Omental fat pad (tissue), 4 donors: ENCODE measurements around the gene AGBL4. TPM values are rescaled to one million over a fixed set of nuclear protein-coding genes. Genes with fewer than 3 reads are reported as not detected.

Source experiments
- ATAC-seq: fragments of 150-250 bp; one replicate; pipeline ENCODE4 v1.9.1; 2016; ENCODE audit warnings: mild to moderate bottlenecking, moderate library complexity; ENCODE audit not compliant: low FRiP score
- DNase-seq: peaks from one replicate; pipeline ENCODE4 v3.0.0-alpha.2; 2019; ENCODE audit warnings: low spot score
- total RNA-seq, 4 donors: library from RNA; depleted of rRNA; stranded (reverse); fragments of >200 nt; gene quantifications; one replicate each; pipeline ENCODE4 v1.1.0, GENCODE V29; 2016
- TF ChIP-seq, protein P1 (sequence below), 3 donors: fragments of 450-650 bp; IDR thresholded peaks; one replicate each; pipeline ENCODE4 v1.5.1; 2016 to 2017; ENCODE audit warnings: antibody characterized with exemption in 3 of 3, mild to moderate bottlenecking in 3 of 3, moderate library complexity in 2 of 3

AGBL4 gene
- total RNA-seq, 4 donors from 2014 or later = 0.31 to 1.1 (median 0.50) TPM

DNA sequence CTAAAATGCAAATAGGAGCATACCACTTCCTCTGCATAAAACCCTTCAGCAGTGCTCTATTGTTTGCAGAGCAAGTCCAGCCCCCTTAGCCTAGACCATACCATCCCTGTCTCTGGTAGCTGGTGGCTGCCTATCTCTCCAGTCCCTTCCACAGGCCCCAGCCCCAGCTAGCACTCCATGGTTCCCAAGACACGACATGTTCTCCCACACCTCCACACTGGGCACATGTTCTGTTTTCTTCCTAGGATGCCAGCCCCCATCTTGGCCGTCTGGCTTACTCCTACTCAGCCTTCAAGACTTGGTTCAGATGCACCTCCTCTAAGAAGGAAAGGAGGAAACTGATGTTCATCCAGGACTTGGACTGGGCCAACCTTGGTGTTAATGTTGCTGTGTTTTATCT, 1355.4 kb downstream of the AGBL4 start:
- ATAC-seq = no peak

DNA sequence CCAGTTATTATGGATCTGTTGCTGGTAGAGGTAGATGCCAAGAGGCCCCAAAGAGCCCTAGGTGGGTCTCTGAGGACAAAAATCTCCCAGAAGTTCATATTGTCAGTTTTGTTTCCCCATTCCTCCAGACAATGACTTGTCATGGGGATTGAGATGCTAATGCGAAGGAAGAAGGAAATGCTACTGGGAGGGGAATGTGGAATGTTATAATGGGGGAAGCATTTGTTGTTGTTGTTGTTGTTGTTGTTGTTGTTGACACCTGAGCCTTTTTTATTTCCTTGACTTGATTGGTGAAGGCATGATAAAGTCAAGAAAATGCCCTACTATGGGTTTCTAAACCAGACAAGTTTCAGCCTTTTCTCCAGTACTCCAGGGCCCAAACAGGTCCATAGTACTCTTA, 1356.0 kb downstream of the AGBL4 start:
- DNase-seq = no peak
- TF ChIP-seq, protein P1, sequence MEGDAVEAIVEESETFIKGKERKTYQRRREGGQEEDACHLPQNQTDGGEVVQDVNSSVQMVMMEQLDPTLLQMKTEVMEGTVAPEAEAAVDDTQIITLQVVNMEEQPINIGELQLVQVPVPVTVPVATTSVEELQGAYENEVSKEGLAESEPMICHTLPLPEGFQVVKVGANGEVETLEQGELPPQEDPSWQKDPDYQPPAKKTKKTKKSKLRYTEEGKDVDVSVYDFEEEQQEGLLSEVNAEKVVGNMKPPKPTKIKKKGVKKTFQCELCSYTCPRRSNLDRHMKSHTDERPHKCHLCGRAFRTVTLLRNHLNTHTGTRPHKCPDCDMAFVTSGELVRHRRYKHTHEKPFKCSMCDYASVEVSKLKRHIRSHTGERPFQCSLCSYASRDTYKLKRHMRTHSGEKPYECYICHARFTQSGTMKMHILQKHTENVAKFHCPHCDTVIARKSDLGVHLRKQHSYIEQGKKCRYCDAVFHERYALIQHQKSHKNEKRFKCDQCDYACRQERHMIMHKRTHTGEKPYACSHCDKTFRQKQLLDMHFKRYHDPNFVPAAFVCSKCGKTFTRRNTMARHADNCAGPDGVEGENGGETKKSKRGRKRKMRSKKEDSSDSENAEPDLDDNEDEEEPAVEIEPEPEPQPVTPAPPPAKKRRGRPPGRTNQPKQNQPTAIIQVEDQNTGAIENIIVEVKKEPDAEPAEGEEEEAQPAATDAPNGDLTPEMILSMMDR (IDR thresholded peaks at IDR 0.05) = no peak
- no peak for ATAC-seq

More for the DNA sequence above, 1355.4 kb downstream of the AGBL4 start:
- TF ChIP-seq, protein P1 (IDR thresholded peaks at IDR 0.05) = no peak
- no peak for DNase-seq

DNA sequence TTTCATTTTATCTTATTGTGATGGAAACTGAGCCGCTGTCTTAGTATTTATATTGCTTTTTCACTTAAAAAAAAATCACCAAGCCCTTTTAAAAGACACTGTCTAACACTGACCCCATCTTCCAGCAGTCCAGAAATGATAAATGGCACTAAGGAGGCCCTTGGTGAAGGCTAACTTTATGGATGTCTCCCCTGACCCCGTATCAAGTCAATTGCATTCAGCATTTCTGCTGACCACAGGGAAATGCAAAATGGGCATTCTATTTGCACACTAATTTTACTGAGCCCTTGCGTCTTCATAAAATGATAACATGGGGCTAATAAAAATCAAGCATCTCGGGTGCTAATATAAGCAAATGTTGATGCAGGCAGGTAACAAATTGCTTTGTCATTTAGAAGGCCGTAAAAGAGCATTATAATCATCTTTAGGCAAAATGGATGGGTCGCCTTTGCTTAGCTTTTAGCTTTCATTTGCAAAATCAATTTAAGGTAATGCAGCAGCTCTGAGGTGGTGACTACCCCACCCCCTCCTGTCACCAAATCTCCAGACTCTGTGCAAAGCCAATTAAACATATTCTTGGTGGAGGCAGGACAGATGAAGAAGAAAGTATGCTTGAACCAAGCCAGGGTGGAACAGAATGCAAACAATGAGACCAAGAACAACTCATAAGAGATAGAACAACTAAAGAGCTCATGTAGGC, 1357.9 kb downstream of the AGBL4 start:
- ATAC-seq (no peak), DNase-seq (no peak)
- TF ChIP-seq, protein P1 (IDR thresholded peaks at IDR 0.05) = no peak

DNA sequence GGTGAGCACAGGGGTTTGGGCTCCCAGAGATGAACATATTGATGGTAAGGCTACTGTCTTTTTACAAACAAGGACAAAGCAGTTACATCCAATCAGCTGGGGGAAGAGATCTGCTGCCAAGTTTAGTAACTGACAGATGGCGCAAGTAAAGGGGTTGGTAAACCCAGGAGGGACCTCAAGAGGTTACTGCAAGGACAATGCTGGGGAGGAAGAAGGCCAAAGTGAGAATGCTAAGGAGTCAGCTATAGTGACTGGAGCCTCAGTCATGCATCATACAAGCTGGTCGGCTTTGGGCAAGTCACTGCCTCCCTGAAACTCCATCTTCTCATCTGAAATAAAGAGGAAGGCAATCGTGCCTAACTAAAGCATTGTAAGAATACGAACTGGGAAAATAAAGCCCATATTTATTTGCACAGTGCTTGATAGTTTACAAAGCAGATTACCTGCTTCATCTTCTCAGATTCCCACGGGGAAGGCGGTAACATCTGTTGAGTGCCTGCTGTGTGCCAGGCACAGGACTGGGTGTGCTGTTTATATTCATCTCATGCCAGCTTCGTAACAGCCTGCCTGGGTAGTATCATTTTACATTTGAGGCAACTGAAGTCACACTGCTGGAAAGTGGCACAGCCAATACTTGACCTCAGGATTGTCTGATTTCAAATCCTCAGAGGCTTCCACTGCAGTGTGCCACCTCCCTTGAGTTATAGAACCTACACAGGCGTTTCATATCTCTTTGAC, 1361.9 kb downstream of the AGBL4 start:
- TF ChIP-seq, protein P1 (IDR thresholded peaks at IDR 0.05) = no peak
- no peak for DNase-seq
- no peak for ATAC-seq

DNA sequence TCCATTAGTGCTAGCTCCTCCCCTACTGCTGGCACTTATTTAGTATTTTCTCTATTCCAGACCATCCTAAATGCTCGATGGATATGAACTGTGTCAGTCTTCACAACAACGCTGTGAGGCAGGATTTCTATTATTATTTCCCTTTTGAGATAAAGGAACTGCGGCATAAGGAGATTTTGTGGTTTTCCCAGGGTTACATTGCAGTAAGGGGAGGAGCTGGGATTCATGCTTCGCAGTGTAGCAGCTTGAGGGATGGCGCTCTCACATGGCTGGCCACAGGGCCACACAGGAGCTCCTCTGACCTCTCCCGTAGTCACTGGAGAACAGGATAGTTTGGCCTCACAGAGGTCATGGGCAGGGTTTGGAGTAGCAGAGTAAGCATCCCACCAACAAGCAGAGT, 1364.0 kb downstream of the AGBL4 start:
- TF ChIP-seq, protein P1 (IDR thresholded peaks at IDR 0.05) = no peak
- ATAC-seq (no peak), DNase-seq (no peak)

DNA sequence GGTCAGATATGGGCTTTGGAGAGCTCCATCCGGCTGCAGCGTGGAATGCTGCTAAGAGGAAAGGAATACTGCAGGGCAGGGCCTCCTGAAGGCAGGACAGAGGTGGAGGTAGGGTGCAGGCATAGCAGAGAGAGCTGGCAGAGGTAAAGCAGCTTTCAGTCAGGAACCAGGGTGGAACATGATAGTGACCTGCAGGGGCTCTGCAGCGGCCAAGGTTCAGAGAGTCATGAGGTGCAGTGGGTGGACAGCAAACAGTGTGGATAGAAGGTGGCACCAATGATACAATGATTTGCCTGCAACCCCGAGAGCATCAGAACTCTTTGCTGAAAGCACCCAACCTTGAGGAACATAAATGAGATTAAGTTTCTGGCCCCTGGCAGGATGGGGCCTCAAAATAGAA, 1366.3 kb downstream of the AGBL4 start:
- ATAC-seq (no peak), DNase-seq (no peak)
- TF ChIP-seq, protein P1 (IDR thresholded peaks at IDR 0.05) = no peak
